Immature natural killer cell (primary cell): Measurements from ENCODE around the gene THSD4. TPM values are rescaled to one million over a fixed set of nuclear protein-coding genes. Genes with fewer than 3 reads are reported as not detected.
"Not testable (repeated sequence)": the region's sequence is repeated elsewhere in the genome, so short reads cannot be mapped to it uniquely, and the experiment has no call there.

Experiments used
- DNase-seq, 3 donors: peaks; one replicate each; pipeline ENCODE4 v3.0.0; 2022; ENCODE audit warnings: mixed read lengths in 1 of 3
- H3K27ac Mint-ChIP-seq, 6 donors: one replicate each; pipeline ENCODE4 v1.8.0; 2020; ENCODE audit warnings: mixed read lengths in 6 of 6, mild to moderate bottlenecking in 5 of 6, inconsistent platforms in 4 of 6, moderate library complexity in 3 of 6
- H3K27me3 Mint-ChIP-seq, 3 donors: one replicate each; pipeline ENCODE4 v1.8.0; 2020 to 2021; ENCODE audit warnings: low read depth in 3 of 3, mild to moderate bottlenecking in 3 of 3, mixed read lengths in 3 of 3, moderate library complexity in 3 of 3, inconsistent platforms in 1 of 3
- H3K36me3 Mint-ChIP-seq, 3 donors: one replicate each; pipeline ENCODE4 v1.8.0; 2020; ENCODE audit warnings: mixed read lengths in 3 of 3, inconsistent platforms in 2 of 3, mild to moderate bottlenecking in 2 of 3
- H3K4me1 Mint-ChIP-seq, 2 donors: one replicate each; pipeline ENCODE4 v1.8.0; 2020; ENCODE audit warnings: inconsistent platforms in 2 of 2, mild to moderate bottlenecking in 2 of 2, mixed read lengths in 2 of 2, moderate library complexity in 1 of 2
- H3K4me3 Mint-ChIP-seq, 5 donors: one replicate each; pipeline ENCODE4 v1.8.0; 2020; ENCODE audit warnings: mild to moderate bottlenecking in 5 of 5, mixed read lengths in 5 of 5, inconsistent platforms in 3 of 5, moderate library complexity in 3 of 5
- H3K9me3 Mint-ChIP-seq, 6 donors: one replicate each; pipeline ENCODE4 v1.8.0; 2020; ENCODE audit warnings: mild to moderate bottlenecking in 6 of 6, mixed read lengths in 6 of 6, inconsistent platforms in 4 of 6, moderate library complexity in 3 of 6
- polyA plus RNA-seq, 3 donors: library from polyadenylated mRNA; unstranded; fragments of 300-500 nt; fragmentation: Illumina TruSeq; gene quantifications; one replicate each; pipeline ENCODE4 v1.2.3, GENCODE V29; 2021

The THSD4 gene
- polyA plus RNA-seq, 3 donors from 2014 or later: not detected

DNA sequence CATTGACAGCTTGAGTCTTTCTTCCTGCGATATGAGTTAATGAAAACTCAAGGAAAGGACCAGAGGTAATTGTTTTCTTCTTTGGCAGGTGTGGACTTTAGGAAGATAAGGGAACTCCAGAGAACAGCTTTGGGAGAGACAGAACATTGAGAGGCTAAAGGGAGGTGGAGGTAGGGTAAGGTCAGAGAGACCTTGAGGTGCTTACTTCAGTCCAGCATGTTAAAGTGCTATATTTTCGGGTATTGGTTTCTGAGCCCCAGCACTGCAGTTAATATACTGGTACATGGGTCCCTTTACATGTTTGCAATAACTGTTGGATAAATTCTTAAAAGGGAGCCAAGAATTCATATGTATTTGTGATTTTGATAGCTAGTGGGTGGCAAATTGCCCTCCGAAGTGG is 322.1 kb downstream of the THSD4 start:
- Mint-ChIP-seq H3K27ac (no peak overlapping the region), H3K4me1 (no peaks in the 10 kb centered on the region), H3K4me3 (no peak overlapping the region), H3K27me3 (peaks cover 0 to 12% (median 3%) of the 10 kb centered on the region in 3 donors), H3K9me3 (peaks cover 0 to 2% (median 0%) of the 10 kb centered on the region in 6 donors), H3K36me3 (no peaks in the 10 kb centered on the region)
- DNase-seq: no peak

DNA sequence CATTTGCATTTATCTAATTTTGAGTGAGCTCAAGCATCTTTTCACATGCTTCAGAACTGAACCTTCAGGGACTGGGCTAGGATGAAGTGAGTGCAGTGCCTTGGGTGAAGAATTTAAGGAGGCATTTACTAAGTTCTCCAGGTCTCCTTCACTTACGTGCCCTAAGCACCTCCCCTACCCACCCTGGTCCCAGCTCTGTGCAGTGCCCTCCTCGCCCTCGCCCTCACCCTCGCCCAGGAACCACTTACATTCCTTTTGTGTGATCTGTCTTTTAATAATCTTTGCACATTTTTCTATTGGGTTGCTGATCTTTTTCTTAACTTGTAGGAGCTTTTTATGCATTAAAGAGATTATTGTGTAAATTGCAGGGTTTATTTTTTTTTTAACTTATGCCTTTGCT is 322.6 kb downstream of the THSD4 start:
- no peak for DNase-seq
- Mint-ChIP-seq H3K36me3 (no peaks in the 10 kb centered on the region), H3K9me3 (peaks cover 0 to 2% (median 0%) of the 10 kb centered on the region in 6 donors), H3K4me3 (no peak overlapping the region), H3K4me1 (no peaks in the 10 kb centered on the region), H3K27me3 (peaks cover 0 to 12% (median 3%) of the 10 kb centered on the region in 3 donors), H3K27ac (no peak overlapping the region)

DNA sequence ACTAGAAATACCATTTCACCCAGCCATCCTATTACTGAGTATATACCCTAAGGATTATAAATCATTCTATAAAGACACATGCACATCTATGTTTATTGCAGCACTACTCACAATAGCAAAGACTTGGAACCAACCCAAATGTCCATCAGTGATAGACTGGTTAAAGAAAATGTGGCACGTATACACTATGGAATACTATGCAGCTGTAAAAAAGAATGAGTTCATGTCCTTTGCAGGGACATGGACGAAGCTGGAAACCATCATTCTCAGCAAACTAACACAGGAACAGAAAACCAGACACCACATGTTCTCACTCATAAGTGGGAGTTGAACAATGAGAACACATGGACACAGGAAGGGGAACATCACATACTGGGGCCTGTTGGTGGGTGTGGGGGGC is 324.2 kb downstream of the THSD4 start:
- not testable (repeated sequence) for DNase-seq, H3K4me1 Mint-ChIP-seq, H3K9me3 Mint-ChIP-seq, H3K4me3 Mint-ChIP-seq, H3K27ac Mint-ChIP-seq, H3K36me3 Mint-ChIP-seq
- H3K27me3 Mint-ChIP-seq: peaks cover 0 to 12% (median 2%) of the 10 kb centered on the region in 3 donors

DNA sequence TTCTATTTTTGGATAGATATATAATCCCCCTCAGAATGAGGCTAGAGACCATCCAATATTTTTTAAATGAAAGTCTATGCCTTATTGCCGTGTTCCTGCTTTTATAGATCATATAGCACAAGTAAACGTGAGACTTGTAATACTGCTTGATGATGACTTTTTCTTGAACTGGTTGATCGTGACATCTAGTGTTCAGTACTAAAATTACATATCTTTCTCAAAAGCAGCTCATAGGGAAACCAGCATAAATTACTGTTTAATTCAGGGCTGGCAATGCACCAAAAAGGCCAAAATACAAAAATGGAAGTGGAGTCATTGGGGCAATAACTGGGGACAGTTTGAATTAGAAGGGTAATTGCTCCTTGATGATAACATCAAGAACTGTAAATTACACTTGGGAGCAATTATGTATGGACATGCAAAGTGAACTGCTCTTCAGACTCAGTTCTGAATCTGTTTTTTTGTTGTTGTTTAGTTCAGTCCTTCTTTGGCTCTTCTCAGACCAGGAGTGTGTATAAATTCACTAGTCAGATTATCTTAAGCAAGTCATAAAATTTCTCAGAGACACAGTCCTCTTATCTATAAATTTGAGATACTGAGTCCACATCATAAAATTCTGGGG is 325.3 kb downstream of the THSD4 start:
- DNase-seq: peak in 2 of 3 donors; percentile 1 to 3
- no peaks in the 10 kb centered on the region for H3K4me1 Mint-ChIP-seq
- no peaks in the 10 kb centered on the region for H3K36me3 Mint-ChIP-seq

DNA sequence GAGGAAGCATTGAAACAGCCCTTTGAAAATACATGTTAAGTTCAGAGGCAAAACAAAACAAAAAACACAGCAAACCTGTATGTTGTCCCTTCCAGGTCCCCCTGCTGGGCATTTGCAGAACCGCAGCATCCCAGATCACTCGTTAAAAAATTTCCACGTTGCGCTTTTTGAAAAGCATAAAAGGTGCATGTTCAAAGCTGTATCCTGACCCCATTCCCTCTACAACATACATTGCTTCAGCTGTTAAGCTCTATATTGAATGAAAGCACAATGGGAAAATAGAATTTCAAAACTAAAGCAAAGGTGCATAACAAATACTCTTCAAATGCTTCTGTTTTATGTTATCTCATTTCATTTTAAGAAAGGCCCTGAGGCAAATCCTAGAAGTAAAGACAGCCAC is 328.3 kb downstream of the THSD4 start:
- Mint-ChIP-seq H3K4me1 (no peaks in the 10 kb centered on the region), H3K27me3 (peaks cover 0 to 12% (median 0%) of the 10 kb centered on the region in 3 donors), H3K4me3 (no peak overlapping the region), H3K9me3 (no peaks in the 10 kb centered on the region), H3K36me3 (no peaks in the 10 kb centered on the region), H3K27ac (no peak overlapping the region)
- no peak for DNase-seq

More for the DNA sequence above, 325.3 kb downstream of the THSD4 start:
- Mint-ChIP-seq H3K4me3 (no peak overlapping the region), H3K9me3 (no peaks in the 10 kb centered on the region), H3K27ac (no peak overlapping the region), H3K27me3 (peaks cover 0 to 12% (median 2%) of the 10 kb centered on the region in 3 donors)

DNA sequence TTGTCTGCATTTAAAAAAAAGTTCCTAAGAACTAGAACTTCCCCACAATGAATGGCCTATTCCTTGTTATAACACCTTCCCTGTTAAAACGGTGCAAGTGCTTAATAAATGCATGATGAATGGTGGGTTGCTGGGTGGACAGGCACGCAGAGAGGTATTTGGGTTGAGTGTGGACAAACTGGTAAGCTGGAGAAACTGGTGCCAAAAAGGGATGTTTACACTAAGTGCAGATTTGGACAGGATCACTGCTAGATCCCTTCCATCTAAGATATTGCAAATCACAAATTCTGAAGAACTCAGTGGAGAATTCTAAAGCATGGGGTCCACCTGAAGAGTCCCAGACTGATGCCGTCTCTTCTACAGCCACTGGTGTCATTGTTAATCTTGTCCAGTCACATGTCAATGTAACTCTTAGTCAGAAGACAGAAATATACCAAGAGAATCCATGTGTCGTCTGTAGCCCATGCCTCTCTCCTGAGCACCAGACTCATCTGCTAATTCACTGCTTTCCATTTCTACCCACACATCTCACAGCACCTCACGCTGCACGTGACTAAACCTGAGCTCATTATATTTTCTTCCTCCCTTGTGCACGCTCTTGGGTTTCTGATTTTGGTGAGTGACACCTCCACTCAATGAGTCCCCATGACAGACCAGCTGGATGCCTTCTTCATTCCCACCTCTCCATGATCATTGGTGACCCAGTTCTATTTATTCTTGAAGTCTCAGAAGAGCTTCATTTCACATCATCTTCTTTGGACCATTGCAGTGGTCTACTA is 328.9 kb downstream of the THSD4 start:
- Mint-ChIP-seq H3K9me3 (no peaks in the 10 kb centered on the region), H3K27me3 (peaks cover 0 to 8% (median 0%) of the 10 kb centered on the region in 3 donors), H3K36me3 (no peaks in the 10 kb centered on the region), H3K4me3 (no peak overlapping the region), H3K4me1 (no peaks in the 10 kb centered on the region), H3K27ac (no peak overlapping the region)
- no peak for DNase-seq

DNA sequence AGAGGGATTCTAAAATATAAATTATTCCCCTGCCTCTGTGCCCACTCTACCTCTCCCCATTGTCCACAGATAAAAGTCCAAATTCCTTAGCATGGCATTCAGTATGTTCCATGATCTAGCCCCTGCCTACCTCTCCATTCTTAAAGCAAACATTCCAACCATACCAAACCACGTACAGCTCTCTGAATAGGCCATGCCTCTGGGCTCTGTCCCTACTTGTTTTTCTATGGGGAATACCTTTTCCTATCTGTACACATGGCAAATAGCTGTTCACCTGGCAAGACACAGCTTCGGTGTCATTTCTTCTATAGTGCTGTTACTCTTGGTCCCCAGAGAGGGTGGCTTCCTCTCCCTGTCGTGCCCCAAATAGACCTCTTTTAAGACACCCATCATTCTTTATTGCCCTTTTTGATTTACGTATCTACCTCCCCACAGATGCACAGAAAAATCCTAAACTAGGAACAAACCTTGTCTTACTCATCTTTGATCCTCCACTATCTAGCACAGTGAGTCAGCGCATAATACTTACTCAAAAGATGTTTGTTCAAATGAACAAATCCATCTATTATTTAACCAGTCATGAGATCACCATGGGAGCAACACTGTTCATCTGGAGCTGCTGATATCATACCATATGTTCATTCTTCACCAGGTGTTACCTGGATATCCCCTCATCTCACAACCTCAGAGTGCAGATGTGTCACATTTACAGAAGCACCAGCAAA is 329.8 kb downstream of the THSD4 start:
- Mint-ChIP-seq H3K36me3 (no peaks in the 10 kb centered on the region), H3K27me3 (peaks cover 0 to 6% (median 0%) of the 10 kb centered on the region in 3 donors), H3K4me1 (no peaks in the 10 kb centered on the region), H3K27ac (no peak overlapping the region), H3K9me3 (no peaks in the 10 kb centered on the region), H3K4me3 (no peak overlapping the region)
- DNase-seq: no peak

DNA sequence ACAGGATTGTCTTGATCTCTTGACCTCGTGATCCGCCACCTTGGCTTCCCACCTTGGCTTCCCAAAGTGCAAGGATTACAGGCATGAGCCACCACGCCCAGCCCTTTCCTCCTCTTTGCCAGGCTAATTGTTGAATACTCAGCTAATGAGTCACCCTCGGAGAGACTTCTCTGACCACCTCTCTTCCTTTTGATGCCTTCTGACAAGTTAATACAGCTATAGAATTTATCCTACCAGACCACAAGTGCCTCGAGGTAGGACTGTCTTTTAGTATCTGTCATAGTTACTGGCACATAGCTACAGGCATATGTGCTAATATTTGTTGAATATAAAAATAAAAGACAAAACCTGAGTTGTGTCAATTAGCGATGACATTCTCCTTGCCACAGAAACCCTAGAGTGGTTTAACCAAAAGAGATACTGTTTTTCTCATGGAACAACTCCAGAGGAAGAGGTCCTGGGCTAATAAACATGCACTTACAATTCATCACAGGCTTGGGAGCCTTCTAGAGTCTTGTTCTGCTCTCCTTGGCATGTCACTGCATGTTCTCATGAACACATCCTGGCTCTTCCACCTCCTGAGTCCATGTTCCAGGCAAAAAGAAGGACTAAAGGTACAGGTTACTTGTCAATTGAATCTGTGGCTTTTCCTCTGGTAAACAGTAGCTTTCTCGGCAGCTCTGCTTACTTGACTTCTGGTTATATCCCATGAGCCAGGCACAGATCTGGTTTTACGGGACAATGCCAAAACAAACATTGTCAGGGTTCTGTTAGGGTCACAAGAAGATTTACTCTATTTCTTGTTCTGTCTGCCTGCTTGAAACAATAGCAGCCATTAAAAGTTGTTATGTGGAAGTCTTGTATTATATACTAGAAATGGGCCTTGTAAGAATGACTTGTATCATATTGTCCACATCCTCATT is 332.3 kb downstream of the THSD4 start:
- H3K27ac Mint-ChIP-seq: no peak overlapping the region
- H3K4me1 Mint-ChIP-seq: no peaks in the 10 kb centered on the region
- H3K9me3 Mint-ChIP-seq: no peaks in the 10 kb centered on the region
- peaks cover 0 to 2% (median 0%) of the 10 kb centered on the region in 3 donors for H3K27me3 Mint-ChIP-seq
- no peaks in the 10 kb centered on the region for H3K36me3 Mint-ChIP-seq
- H3K4me3 Mint-ChIP-seq: no peak overlapping the region
- no peak for DNase-seq

DNA sequence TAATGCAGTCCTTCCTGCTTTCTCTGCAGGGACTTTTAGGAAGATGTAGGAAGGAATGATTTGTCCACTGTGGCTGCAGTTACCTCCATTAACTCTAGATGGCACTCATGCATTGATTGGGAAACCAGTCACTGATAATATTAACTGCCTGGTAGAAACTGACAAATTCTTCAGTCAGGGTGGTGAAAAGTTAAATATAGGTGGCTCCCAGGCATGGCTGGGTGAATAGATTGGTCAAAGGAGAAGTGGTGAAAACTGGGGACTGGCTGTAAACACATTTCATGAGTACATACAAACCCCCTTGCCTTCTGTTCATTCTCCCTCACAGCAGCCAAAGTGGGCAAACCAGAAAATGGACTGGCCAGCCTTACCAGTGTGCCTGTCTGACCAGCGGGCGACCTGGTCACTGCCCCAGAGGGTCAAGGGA is 333.4 kb downstream of the THSD4 start:
- Mint-ChIP-seq H3K4me3 (no peak overlapping the region), H3K9me3 (no peaks in the 10 kb centered on the region), H3K4me1 (no peaks in the 10 kb centered on the region), H3K27me3 (peaks cover 0 to 8% (median 0%) of the 10 kb centered on the region in 3 donors), H3K27ac (no peak overlapping the region), H3K36me3 (no peaks in the 10 kb centered on the region)
- no peak for DNase-seq

DNA sequence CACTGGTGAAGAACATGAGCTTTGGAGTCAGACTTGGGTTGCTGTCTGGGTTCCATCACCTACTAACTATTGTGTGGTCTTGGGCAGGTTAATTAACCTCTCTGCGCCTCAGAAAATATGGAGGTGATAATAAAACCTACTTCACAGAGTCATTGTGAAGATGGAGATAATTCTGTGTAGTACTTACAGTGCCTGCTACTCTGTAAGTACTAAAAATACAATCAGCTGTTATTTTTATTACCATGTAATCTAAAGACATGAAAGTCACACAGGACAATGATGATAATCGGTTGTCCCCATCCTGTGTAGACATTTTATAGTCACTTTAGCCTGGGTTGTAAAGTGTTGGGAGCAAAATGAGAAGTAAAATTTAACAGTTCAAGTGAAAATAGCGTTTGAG is 334.1 kb downstream of the THSD4 start:
- no peak overlapping the region for H3K4me3 Mint-ChIP-seq
- DNase-seq: no peak
- H3K36me3 Mint-ChIP-seq: no peaks in the 10 kb centered on the region
- H3K4me1 Mint-ChIP-seq: no peaks in the 10 kb centered on the region
- H3K27me3 Mint-ChIP-seq: peaks cover 0 to 8% (median 0%) of the 10 kb centered on the region in 3 donors
- no peak overlapping the region for H3K27ac Mint-ChIP-seq
- H3K9me3 Mint-ChIP-seq: no peaks in the 10 kb centered on the region

DNA sequence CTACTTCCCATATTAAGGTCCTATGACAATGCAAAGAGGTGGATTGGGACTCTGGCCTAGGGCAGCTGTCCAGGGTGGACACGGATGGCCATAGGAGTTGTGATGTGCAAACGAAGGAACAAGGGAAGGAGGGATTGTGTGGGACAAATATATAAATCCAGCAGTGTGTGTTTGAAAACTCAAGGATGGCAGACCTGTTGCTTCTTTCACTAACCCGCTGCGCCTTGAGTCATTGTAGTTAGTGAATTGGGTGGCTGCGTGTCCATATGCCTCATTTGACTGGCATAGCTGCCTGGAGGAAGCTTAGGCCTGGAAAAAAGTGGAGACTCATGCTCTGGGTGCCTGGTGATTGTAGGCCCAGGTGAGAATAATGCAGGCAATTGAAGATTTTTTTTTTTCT is 334.7 kb downstream of the THSD4 start:
- H3K27ac Mint-ChIP-seq: no peak overlapping the region
- no peak overlapping the region for H3K4me3 Mint-ChIP-seq
- H3K27me3 Mint-ChIP-seq: peaks cover 0 to 8% (median 0%) of the 10 kb centered on the region in 3 donors
- H3K4me1 Mint-ChIP-seq: no peaks in the 10 kb centered on the region
- no peaks in the 10 kb centered on the region for H3K9me3 Mint-ChIP-seq
- no peak for DNase-seq
- no peaks in the 10 kb centered on the region for H3K36me3 Mint-ChIP-seq

DNA sequence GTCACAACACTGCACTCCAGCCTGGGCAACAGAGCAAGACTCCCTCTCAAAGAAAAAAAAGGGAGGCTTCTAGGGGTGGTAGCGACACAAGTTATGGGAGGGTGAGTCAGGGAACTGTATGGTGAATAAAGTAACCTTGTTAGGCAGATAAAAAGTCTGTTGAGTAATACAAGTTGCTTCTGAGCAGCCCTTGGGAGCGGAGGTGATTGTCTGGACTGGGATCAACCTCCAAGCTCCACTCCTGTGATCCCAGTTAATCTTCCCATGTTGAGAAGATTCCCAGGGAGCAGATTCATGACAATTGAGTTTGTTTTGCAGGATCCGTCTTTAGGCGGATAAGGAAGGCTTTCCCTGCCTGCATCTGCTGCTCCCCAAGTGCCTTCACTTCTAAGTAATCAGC is 335.9 kb downstream of the THSD4 start:
- Mint-ChIP-seq H3K27ac (no peak overlapping the region), H3K36me3 (no peaks in the 10 kb centered on the region), H3K9me3 (no peaks in the 10 kb centered on the region), H3K4me3 (no peak overlapping the region), H3K27me3 (peaks cover 0 to 8% (median 0%) of the 10 kb centered on the region in 3 donors), H3K4me1 (no peaks in the 10 kb centered on the region)
- DNase-seq: no peak

DNA sequence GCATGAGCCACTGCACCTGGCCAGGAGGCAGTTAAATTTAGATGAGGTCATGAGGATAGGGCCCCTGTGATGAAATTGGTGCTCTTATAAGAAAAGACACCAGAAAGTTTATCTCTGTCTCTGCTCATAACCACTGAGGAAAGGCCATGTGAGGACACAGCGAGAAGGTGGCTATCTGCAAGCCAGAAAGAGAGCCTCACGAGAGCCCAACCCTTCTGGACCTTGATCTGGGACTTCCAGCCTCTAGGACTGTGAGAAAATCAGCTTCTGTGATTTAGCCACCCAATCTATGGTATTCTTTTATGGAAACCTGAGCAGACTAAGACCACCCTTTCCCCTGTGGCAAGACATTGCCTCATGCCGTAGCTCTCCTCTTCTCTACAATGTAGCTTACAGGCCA is 337.6 kb downstream of the THSD4 start:
- Mint-ChIP-seq H3K27me3 (peaks cover 0 to 8% (median 1%) of the 10 kb centered on the region in 3 donors), H3K4me1 (no peaks in the 10 kb centered on the region), H3K27ac (no peak overlapping the region), H3K36me3 (no peaks in the 10 kb centered on the region), H3K4me3 (no peak overlapping the region), H3K9me3 (no peaks in the 10 kb centered on the region)
- no peak for DNase-seq
